Measurements from ENCODE around the gene MSGN1. TPM values are rescaled to one million over a fixed set of nuclear protein-coding genes. Genes with fewer than 3 reads are reported as not detected.

MSGN1 gene
- total and polyA plus RNA-seq, 12 donors = not detected

GRCh38 chr2:17780546-17780945 lies 35.7 kb upstream of the MSGN1 start:
- no peak for ATAC-seq
- no peak for DNase-seq
- Histone ChIP-seq H3K27me3 (no peaks in the 10 kb centered on the region), H3K36me3 (peaks cover 0 to 50% (median 0%) of the 10 kb centered on the region in 9 donors), H3K27ac (no peak overlapping the region), H3K4me1 (no peaks in the 10 kb centered on the region), H3K9me3 (no peaks in the 10 kb centered on the region), H3K4me3 (no peak overlapping the region)
- WGBS, 2 donors = 86 to 98% methylated on average over 1 of the region's 1 CpG
- intact Hi-C loops (cut with DNase I) = no loop called here
- no peak for TF ChIP-seq CTCF (IDR thresholded peaks at IDR 0.05)

- H3K4me3 ChIP-seq = no peak overlapping the region
Observed at GRCh38 chr2:17781482-17781881, 34.8 kb upstream of the MSGN1 start.

GRCh38 chr2:17786727-17787126 lies 29.5 kb upstream of the MSGN1 start:
- H3K4me1 ChIP-seq = peaks cover 0 to 6% (median 0%) of the 10 kb centered on the region in 9 donors
- H3K27me3 ChIP-seq = no peaks in the 10 kb centered on the region
- 86 to 88% methylated on average over 3 of the region's 3 CpGs for WGBS, 2 donors
- intact Hi-C loops (cut with DNase I) = no loop called here
- H3K36me3 ChIP-seq = peaks cover 0 to 6% (median 0%) of the 10 kb centered on the region in 9 donors
- TF ChIP-seq CTCF (IDR thresholded peaks at IDR 0.05) = no peak
- no peak overlapping the region for H3K4me3 ChIP-seq
- ATAC-seq = no peak
- no peak overlapping the region for H3K27ac ChIP-seq
- H3K9me3 ChIP-seq = no peaks in the 10 kb centered on the region
- no peak for DNase-seq

More at GRCh38 chr2:17781482-17781881, 34.8 kb upstream of the MSGN1 start:
- Histone ChIP-seq H3K4me1 (no peaks in the 10 kb centered on the region), H3K36me3 (peaks cover 0 to 44% (median 0%) of the 10 kb centered on the region in 9 donors), H3K9me3 (no peaks in the 10 kb centered on the region), H3K27me3 (no peaks in the 10 kb centered on the region), H3K27ac (no peak overlapping the region)
- intact Hi-C loops (cut with DNase I) = no loop called here
- TF ChIP-seq CTCF (IDR thresholded peaks at IDR 0.05) = no peak
- ATAC-seq (no peak), DNase-seq (no peak)
- 95% methylated on average over 1 of the region's 1 CpG for WGBS, 2 donors

- no peak overlapping the region for H3K4me3 ChIP-seq
- ATAC-seq (no peak), DNase-seq (no peak)
- no peak for TF ChIP-seq CTCF (IDR thresholded peaks at IDR 0.05)
- intact Hi-C loops (cut with DNase I) = no loop called here
- no peak overlapping the region for H3K27ac ChIP-seq
- H3K4me1 ChIP-seq = peaks cover 0 to 6% (median 0%) of the 10 kb centered on the region in 9 donors
- H3K9me3 ChIP-seq = no peaks in the 10 kb centered on the region
- no peaks in the 10 kb centered on the region for H3K27me3 ChIP-seq
- 70 to 77% methylated on average over 4 of the region's 4 CpGs for WGBS, 2 donors
- no peaks in the 10 kb centered on the region for H3K36me3 ChIP-seq
Observed at GRCh38 chr2:17788773-17789172, 27.5 kb upstream of the MSGN1 start.
